Keratinocyte (primary cell): ENCODE data around the gene RAB35. TPM values are rescaled to one million over a fixed set of nuclear protein-coding genes. Genes with fewer than 3 reads are reported as not detected.
A peak's percentile ranks its signal among the peaks of the same experiment; 100 is the strongest.

ENCODE experiments used
- DNase-seq: peaks from one replicate; pipeline ENCODE4 v3.0.0-alpha.2; 2011; ENCODE audit warnings: low read depth, missing footprints, low spot score
- FAIRE-seq: peaks from 2 replicates; lab custom pipeline; 2011; peaks lifted over from hg19 to GRCh38; lab: Jason Lieb, UNC
- H2AFZ ChIP-seq: 2 replicates; pipeline ENCODE4 v1.6.0; 2012; ENCODE audit warnings: low read length, control low read depth, inconsistent platforms; ENCODE audit not compliant: control insufficient read depth
- H3K27ac ChIP-seq: 2 replicates; pipeline ENCODE4 v1.5.1; 2011; ENCODE audit warnings: low read length; ENCODE audit not compliant: control insufficient read depth, insufficient read depth
- H3K27me3 ChIP-seq: 3 replicates; pipeline ENCODE4 v1.6.0; 2011; ENCODE audit warnings: low read length; ENCODE audit not compliant: control insufficient read depth, insufficient read depth; ENCODE audit errors: extremely low read depth
- H3K36me3 ChIP-seq, 2 experiments: 2 replicates in 1 of 2; 3 replicates in 1 of 2; pipeline ENCODE4 v1.5.1; 2011; ENCODE audit warnings: low read length in 2 of 2, mild to moderate bottlenecking in 1 of 2; ENCODE audit not compliant: control insufficient read depth in 2 of 2, insufficient read depth in 2 of 2; ENCODE audit errors: extremely low read depth in 1 of 2
- H3K4me1 ChIP-seq: 3 replicates; pipeline ENCODE4 v1.5.1; 2011; ENCODE audit warnings: low read length; ENCODE audit not compliant: control insufficient read depth, insufficient read depth; ENCODE audit errors: extremely low read depth
- H3K4me2 ChIP-seq: 3 replicates; pipeline ENCODE4 v1.6.0; 2011; ENCODE audit warnings: low read depth, low read length; ENCODE audit not compliant: control insufficient read depth, insufficient read depth; ENCODE audit errors: extremely low read depth
- H3K4me3 ChIP-seq, 3 experiments: fragments of 200-600 bp in 1 of 3; sonication (generic) in 1 of 3; 2 replicates in 2 of 3; 3 replicates in 1 of 3; pipeline ENCODE4 v1.5.1; 2011 to 2016; ENCODE audit warnings: low read length in 3 of 3, mild to moderate bottlenecking in 3 of 3, control low read depth in 2 of 3, inconsistent platforms in 1 of 3, low read depth in 1 of 3, mixed read lengths in 1 of 3, mixed run types in 1 of 3, moderate library complexity in 1 of 3; ENCODE audit not compliant: control insufficient read depth in 2 of 3, insufficient read depth in 2 of 3; ENCODE audit errors: extremely low read depth in 1 of 3
- H3K79me2 ChIP-seq: 2 replicates; pipeline ENCODE4 v1.6.0; 2012; ENCODE audit warnings: low read length; ENCODE audit not compliant: control insufficient read depth, insufficient read depth
- H3K9ac ChIP-seq: 3 replicates; pipeline ENCODE4 v1.6.0; 2011; ENCODE audit warnings: low read length; ENCODE audit not compliant: control insufficient read depth, insufficient read depth; ENCODE audit errors: extremely low read depth
- H3K9me1 ChIP-seq: 3 replicates; pipeline ENCODE4 v1.6.0; 2011; ENCODE audit warnings: low read length; ENCODE audit not compliant: control insufficient read depth, insufficient read depth; ENCODE audit errors: extremely low read depth
- H3K9me3 ChIP-seq: 2 replicates; pipeline ENCODE4 v1.5.1; 2012; ENCODE audit warnings: low read depth, low read length; ENCODE audit not compliant: control insufficient read depth
- H4K20me1 ChIP-seq: 3 replicates; pipeline ENCODE4 v1.6.0; 2011; ENCODE audit warnings: low read length; ENCODE audit not compliant: control insufficient read depth, insufficient read depth; ENCODE audit errors: extremely low read depth
- EZH2 ChIP-seq: IDR thresholded peaks from one replicate; pipeline ENCODE4 v1.6.1; 2012; ENCODE audit warnings: inconsistent platforms, mild to moderate bottlenecking, low read length, moderate library complexity
- dilution Hi-C: fragments of 300-500 bp; cut with MboI; formaldehyde crosslinking; loops from one replicate; pipeline ENCODE4 v1.7.0; 2020; ENCODE audit warnings: low sequenced_read_pairs; ENCODE audit not compliant: extremely low pct_ligation_motif_present
- polyA plus RNA-seq, 5 experiments: library from polyadenylated mRNA; depleted of rRNA in 3 of 5; stranded (reverse) in 3 of 5; stranded (forward) in 1 of 5; unstranded in 1 of 5; fragments of >200 nt; gene quantifications; 1 replicate in 1 of 5; 2 replicates in 3 of 5; 3 replicates in 1 of 5; pipeline versions ENCODE4 v1.2.1 to v1.2.3, GENCODE V29; 2011 to 2012; ENCODE audit warnings: missing spikeins in 2 of 5, low read depth in 1 of 5, low replicate concordance in 1 of 5
- TF ChIP-seq, protein P1 (sequence below), 3 experiments: IDR thresholded peaks in 1 of 3; conservative IDR thresholded peaks in 1 of 3; optimal IDR thresholded peaks in 1 of 3; 2 replicates in 2 of 3; 3 replicates in 1 of 3; pipeline versions ENCODE3 to v1.5.1; 2011; ENCODE audit warnings: low read length in 3 of 3, mild to moderate bottlenecking in 3 of 3, moderate library complexity in 2 of 3, control low read depth in 1 of 3, inconsistent platforms in 1 of 3; ENCODE audit not compliant: insufficient read depth in 2 of 3; ENCODE audit errors: extremely low read depth in 1 of 3

The RAB35 gene
- polyA plus RNA-seq, 1 donor (not counting 4 experiments of a cell fraction or from before 2014, with no cell fraction given): 68.4 TPM

DNA sequence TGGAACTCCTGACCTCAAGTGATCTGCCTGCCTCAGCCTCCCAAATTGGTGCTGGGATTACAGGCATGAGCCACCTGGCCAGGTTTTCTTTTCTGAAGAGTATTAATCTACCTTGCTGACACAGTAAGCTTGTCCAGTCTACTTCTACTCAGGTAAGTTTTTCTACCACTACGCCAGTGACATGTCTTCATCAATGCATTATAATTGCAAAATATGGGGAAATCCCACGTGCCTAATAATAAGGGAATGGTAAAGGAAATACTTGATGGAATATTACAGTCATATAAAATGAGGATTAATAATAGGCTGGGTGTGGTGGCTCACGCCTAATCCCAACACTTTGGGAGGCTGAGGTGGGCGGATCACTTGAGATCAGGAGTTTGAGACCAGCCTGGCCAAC lies 62.3 kb downstream of the RAB35 start:
- H3K4me1 ChIP-seq: peaks cover 16% of the 10 kb centered on the region
- no peak overlapping the region for H3K9ac ChIP-seq
- H3K79me2 ChIP-seq: no peaks in the 10 kb centered on the region
- H3K36me3 ChIP-seq: no peaks in the 10 kb centered on the region
- FAIRE-seq: no peak
- H2AFZ ChIP-seq: no peak overlapping the region
- no peaks in the 10 kb centered on the region for H3K9me1 ChIP-seq
- DNase-seq: no peak
- peak overlapping the region; percentile 69 for H3K27ac ChIP-seq
- no peak overlapping the region for H3K4me3 ChIP-seq
- no peaks in the 10 kb centered on the region for H3K9me3 ChIP-seq
- dilution Hi-C loops: no loop called here
- no peaks in the 10 kb centered on the region for H4K20me1 ChIP-seq
- H3K27me3 ChIP-seq: no peaks in the 10 kb centered on the region
- no peak overlapping the region for H3K4me2 ChIP-seq
- TF ChIP-seq, protein P1, sequence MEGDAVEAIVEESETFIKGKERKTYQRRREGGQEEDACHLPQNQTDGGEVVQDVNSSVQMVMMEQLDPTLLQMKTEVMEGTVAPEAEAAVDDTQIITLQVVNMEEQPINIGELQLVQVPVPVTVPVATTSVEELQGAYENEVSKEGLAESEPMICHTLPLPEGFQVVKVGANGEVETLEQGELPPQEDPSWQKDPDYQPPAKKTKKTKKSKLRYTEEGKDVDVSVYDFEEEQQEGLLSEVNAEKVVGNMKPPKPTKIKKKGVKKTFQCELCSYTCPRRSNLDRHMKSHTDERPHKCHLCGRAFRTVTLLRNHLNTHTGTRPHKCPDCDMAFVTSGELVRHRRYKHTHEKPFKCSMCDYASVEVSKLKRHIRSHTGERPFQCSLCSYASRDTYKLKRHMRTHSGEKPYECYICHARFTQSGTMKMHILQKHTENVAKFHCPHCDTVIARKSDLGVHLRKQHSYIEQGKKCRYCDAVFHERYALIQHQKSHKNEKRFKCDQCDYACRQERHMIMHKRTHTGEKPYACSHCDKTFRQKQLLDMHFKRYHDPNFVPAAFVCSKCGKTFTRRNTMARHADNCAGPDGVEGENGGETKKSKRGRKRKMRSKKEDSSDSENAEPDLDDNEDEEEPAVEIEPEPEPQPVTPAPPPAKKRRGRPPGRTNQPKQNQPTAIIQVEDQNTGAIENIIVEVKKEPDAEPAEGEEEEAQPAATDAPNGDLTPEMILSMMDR (optimal IDR thresholded peaks at IDR 0.05 in 1 of 3, IDR thresholded peaks at IDR 0.05 in 1 of 3, conservative IDR thresholded peaks at IDR 0.05 in 1 of 3; ENCODE audit: extremely low read depth in 1 of 3, insufficient read depth in 2 of 3, low read length in 3 of 3): no peak
- TF ChIP-seq EZH2: no peak

- H3K79me2 ChIP-seq: no peaks in the 10 kb centered on the region
- FAIRE-seq (no peak), DNase-seq (no peak)
- H3K27me3 ChIP-seq: no peaks in the 10 kb centered on the region
- H3K9me1 ChIP-seq: no peaks in the 10 kb centered on the region
- H4K20me1 ChIP-seq: no peaks in the 10 kb centered on the region
- H2AFZ ChIP-seq: no peak overlapping the region
- no peak overlapping the region for H3K4me3 ChIP-seq
- no peaks in the 10 kb centered on the region for H3K9me3 ChIP-seq
- peaks cover 18% of the 10 kb centered on the region for H3K4me1 ChIP-seq
- no peak overlapping the region for H3K9ac ChIP-seq
- no peak overlapping the region for H3K27ac ChIP-seq
- H3K4me2 ChIP-seq: no peak overlapping the region
- dilution Hi-C loops: no loop called here
- TF ChIP-seq EZH2: no peak
- no peaks in the 10 kb centered on the region for H3K36me3 ChIP-seq
These were observed 65.0 kb downstream of the RAB35 start for GRCh38 chr12:120051535-120051934.

DNA sequence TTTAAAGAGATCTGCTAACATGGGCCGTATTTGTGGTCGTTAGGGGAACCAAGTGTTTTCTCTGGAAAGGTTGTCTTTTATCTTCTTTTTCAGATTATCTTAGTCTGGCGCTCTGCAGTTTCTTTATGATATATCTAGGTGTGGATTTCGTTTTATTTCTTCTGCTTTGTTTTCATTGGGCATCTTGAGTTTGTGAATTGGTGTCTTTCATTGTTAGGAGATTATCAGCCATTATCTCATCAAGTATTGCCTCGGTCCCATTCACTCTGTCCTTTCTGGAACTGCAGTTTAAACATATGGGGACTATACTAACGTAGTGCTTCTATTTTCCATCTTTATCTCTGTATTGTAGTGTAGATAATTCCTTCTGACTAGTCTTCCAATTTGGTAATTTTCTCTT lies 67.1 kb downstream of the RAB35 start:
- H3K36me3 ChIP-seq: no peaks in the 10 kb centered on the region
- H3K9me1 ChIP-seq: no peaks in the 10 kb centered on the region
- DNase-seq (no peak), FAIRE-seq (no peak)
- H3K79me2 ChIP-seq: no peaks in the 10 kb centered on the region
- dilution Hi-C loops: no loop called here
- H4K20me1 ChIP-seq: no peaks in the 10 kb centered on the region
- H3K9me3 ChIP-seq: no peaks in the 10 kb centered on the region
- no peak for TF ChIP-seq EZH2
- TF ChIP-seq, protein P1 (optimal IDR thresholded peaks at IDR 0.05 in 1 of 3, IDR thresholded peaks at IDR 0.05 in 1 of 3, conservative IDR thresholded peaks at IDR 0.05 in 1 of 3; ENCODE audit: extremely low read depth in 1 of 3, insufficient read depth in 2 of 3, low read length in 3 of 3): no peak
- no peak overlapping the region for H2AFZ ChIP-seq
- H3K9ac ChIP-seq: no peak overlapping the region
- H3K4me3 ChIP-seq: no peak overlapping the region
- no peak overlapping the region for H3K27ac ChIP-seq
- no peaks in the 10 kb centered on the region for H3K27me3 ChIP-seq
- no peak overlapping the region for H3K4me2 ChIP-seq
- peaks cover 3% of the 10 kb centered on the region for H3K4me1 ChIP-seq
